OCI-LY1 (cell line): ENCODE results near the gene EIF6.

ENCODE experiments used
- EZH2 ChIP-seq: fragments of 200-600 bp; sonication (generic), shearing (Covaris generic); IDR thresholded peaks from 2 replicates; pipeline ENCODE4 v1.8.0; 2017; ENCODE audit warnings: borderline replicate concordance, mixed run types, mild to moderate bottlenecking, antibody characterized with exemption, low read length, moderate library complexity, mixed read lengths
- TF ChIP-seq, protein P1 (sequence below): fragments of 200-600 bp; sonication (generic), shearing (Covaris generic); IDR thresholded peaks from 2 replicates; pipeline ENCODE4 v1.5.1; 2017; ENCODE audit warnings: mild to moderate bottlenecking, antibody characterized with exemption, low read length, moderate library complexity, mixed read lengths

GRCh38 chr20:35295058-35295457, 10.5 kb upstream of the EIF6 start:
- TF ChIP-seq, protein P1, sequence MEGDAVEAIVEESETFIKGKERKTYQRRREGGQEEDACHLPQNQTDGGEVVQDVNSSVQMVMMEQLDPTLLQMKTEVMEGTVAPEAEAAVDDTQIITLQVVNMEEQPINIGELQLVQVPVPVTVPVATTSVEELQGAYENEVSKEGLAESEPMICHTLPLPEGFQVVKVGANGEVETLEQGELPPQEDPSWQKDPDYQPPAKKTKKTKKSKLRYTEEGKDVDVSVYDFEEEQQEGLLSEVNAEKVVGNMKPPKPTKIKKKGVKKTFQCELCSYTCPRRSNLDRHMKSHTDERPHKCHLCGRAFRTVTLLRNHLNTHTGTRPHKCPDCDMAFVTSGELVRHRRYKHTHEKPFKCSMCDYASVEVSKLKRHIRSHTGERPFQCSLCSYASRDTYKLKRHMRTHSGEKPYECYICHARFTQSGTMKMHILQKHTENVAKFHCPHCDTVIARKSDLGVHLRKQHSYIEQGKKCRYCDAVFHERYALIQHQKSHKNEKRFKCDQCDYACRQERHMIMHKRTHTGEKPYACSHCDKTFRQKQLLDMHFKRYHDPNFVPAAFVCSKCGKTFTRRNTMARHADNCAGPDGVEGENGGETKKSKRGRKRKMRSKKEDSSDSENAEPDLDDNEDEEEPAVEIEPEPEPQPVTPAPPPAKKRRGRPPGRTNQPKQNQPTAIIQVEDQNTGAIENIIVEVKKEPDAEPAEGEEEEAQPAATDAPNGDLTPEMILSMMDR = no peak
- no peak for TF ChIP-seq EZH2
